Esophagus squamous epithelium (tissue), 5 donors: ENCODE measurements around the gene STRA8. TPM values are rescaled to one million over a fixed set of nuclear protein-coding genes. Genes with fewer than 3 reads are reported as not detected.

Experiments
- DNase-seq: peaks from one replicate; lab custom pipeline; 2025; lab: John Stamatoyannopoulos, UW
- H3K27ac ChIP-seq, 4 donors: fragments of 200-600 bp; sonication (generic); one replicate each; pipeline ENCODE4 v1.5.1; 2016 to 2019; ENCODE audit warnings: mild to moderate bottlenecking in 1 of 4
- H3K27me3 ChIP-seq, 4 donors: fragments of 200-600 bp; sonication (generic); 1 replicate in 3 of 4; 2 replicates in 1 of 4; pipeline versions ENCODE4 v1.5.1 to v1.6.0; 2017 to 2021; ENCODE audit warnings: antibody characterized with exemption in 1 of 4
- H3K36me3 ChIP-seq, 3 donors: fragments of 200-600 bp; sonication (generic); one replicate each; pipeline ENCODE4 v1.5.1; 2016 to 2019
- H3K4me1 ChIP-seq, 3 donors: fragments of 200-600 bp; sonication (generic); one replicate each; pipeline ENCODE4 v1.5.1; 2017 to 2019
- H3K4me3 ChIP-seq, 4 donors: fragments of 200-600 bp; sonication (generic); 1 replicate in 3 of 4; 2 replicates in 1 of 4; pipeline ENCODE4 v1.5.1; 2016 to 2019; ENCODE audit warnings: mild to moderate bottlenecking in 2 of 4, moderate library complexity in 1 of 4
- H3K9me3 ChIP-seq, 3 donors: fragments of 200-600 bp; sonication (generic); one replicate each; pipeline ENCODE4 v1.5.1; 2016 to 2019
- POLR2A ChIP-seq, 4 donors: fragments of 450-650 bp; IDR thresholded peaks; one replicate each; pipeline ENCODE4 v1.6.1; 2017; ENCODE audit warnings: antibody characterized with exemption in 4 of 4, mild to moderate bottlenecking in 4 of 4, moderate library complexity in 3 of 4
- WGBS, 2 donors: methylation state at CpG; one replicate each; pipeline ENCODE4 v1.1.5; 2018; 5-methylcytosine and 5-hydroxymethylcytosine counted together
- intact Hi-C: fragments of 100-400 bp; cut with DNase I; formaldehyde crosslinking; loops from one replicate; pipeline ENCODE4 v1.15.0; 2022
- total RNA-seq, 4 donors: library from RNA; depleted of rRNA; stranded (reverse); fragments of >200 nt; gene quantifications; one replicate each; pipeline ENCODE4 v1.1.0, GENCODE V29; 2016
- TF ChIP-seq, protein P1 (sequence below), 6 experiments: fragments of 450-650 bp in 4 of 6; fragments of 200-600 bp in 2 of 6; sonication (generic) in 2 of 6; IDR thresholded peaks; one replicate each; pipeline ENCODE4 v1.5.1; 2016 to 2019; ENCODE audit warnings: antibody characterized with exemption in 6 of 6, mild to moderate bottlenecking in 4 of 6, moderate library complexity in 4 of 6
- donor health status: DM: yes; HTN: yes; CAD: no.

Gene STRA8, protein sequence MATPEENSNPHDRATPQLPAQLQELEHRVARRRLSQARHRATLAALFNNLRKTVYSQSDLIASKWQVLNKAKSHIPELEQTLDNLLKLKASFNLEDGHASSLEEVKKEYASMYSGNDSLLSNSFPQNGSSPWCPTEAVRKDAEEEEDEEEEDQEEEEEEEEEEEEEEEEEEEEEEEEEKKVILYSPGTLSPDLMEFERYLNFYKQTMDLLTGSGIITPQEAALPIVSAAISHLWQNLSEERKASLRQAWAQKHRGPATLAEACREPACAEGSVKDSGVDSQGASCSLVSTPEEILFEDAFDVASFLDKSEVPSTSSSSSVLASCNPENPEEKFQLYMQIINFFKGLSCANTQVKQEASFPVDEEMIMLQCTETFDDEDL
- not detected for total RNA-seq

DNA sequence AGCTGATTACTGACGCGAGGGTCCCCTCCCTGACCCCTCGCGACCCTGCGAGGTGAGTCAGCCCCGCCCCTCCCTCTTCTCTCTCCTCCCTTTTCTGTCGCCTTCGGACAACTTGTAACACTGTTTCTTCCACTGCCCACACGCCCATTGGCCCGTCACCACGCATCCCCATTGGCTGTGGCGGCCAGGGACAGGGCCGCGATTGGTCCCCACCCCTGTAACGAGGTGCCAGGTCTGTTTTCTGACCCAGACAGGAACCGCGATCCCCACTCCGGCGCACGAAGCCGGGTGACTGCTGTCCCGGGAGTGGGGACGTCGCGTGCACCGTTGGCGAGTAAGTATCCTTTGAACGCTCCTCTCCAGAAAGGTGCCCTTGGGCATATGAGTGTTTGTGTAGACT, at the start of gene STRA8:
STRA8 (plus strand) TSS at position 269 of the 400 bp plus-strand sequence. CDS start 6,687 bp downstream, outside the sequence.
- H3K36me3 ChIP-seq = no peaks in the 10 kb centered on the region
- H3K27ac ChIP-seq = no peak within 1 kb of the TSS
- TF ChIP-seq POLR2A (IDR thresholded peaks at IDR 0.05) = no peak
- TF ChIP-seq, protein P1, sequence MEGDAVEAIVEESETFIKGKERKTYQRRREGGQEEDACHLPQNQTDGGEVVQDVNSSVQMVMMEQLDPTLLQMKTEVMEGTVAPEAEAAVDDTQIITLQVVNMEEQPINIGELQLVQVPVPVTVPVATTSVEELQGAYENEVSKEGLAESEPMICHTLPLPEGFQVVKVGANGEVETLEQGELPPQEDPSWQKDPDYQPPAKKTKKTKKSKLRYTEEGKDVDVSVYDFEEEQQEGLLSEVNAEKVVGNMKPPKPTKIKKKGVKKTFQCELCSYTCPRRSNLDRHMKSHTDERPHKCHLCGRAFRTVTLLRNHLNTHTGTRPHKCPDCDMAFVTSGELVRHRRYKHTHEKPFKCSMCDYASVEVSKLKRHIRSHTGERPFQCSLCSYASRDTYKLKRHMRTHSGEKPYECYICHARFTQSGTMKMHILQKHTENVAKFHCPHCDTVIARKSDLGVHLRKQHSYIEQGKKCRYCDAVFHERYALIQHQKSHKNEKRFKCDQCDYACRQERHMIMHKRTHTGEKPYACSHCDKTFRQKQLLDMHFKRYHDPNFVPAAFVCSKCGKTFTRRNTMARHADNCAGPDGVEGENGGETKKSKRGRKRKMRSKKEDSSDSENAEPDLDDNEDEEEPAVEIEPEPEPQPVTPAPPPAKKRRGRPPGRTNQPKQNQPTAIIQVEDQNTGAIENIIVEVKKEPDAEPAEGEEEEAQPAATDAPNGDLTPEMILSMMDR (IDR thresholded peaks at IDR 0.05) = no peak
- no peak within 1 kb of the TSS for H3K4me3 ChIP-seq
- intact Hi-C loops = no loop called here
- no peaks in the 10 kb centered on the region for H3K4me1 ChIP-seq
- H3K9me3 ChIP-seq = no peaks in the 10 kb centered on the region
- no peak for DNase-seq
- 93% methylated on average over 16 to 22 of the region's 28 CpGs for WGBS, 2 donors
- peaks cover 0 to 2% (median 0%) of the 10 kb centered on the region in 4 donors for H3K27me3 ChIP-seq

DNA sequence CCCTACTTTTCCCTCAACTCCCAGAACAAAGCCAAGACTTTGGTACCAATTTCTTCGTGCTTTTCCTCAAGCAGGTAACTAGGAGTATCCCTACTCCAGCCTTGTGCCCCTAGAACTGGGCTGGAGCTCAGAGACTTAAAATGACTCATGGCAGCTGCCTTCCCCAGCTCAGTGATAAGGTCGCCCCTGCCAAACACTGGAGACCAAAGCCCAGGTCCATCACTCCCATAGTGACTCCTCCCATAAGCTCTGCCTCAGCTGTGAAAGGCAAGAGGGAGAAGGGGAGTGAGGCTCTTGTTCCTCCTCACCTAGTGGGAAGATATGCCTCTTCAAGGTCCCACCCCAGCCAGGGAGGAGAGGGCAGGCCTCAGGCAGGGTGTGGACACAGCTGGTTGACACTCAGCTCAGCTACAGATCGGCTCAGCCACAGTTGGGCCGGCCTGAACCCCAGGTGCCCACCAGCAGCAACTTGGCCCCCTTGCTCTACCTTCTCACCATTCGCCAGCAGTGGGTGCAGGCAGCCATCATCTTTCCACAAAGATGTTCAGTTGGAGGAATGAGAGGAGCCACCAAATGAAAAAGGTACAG, 49.3 kb upstream of the STRA8 start:
- DNase-seq = no peak
- intact Hi-C loops = no loop called here
- Histone ChIP-seq H3K36me3 (peaks cover 41 to 88% (median 53%) of the 10 kb centered on the region in 3 donors), H3K4me1 (peaks cover 0 to 14% (median 8%) of the 10 kb centered on the region in 3 donors), H3K27me3 (no peaks in the 10 kb centered on the region), H3K27ac (no peak overlapping the region), H3K4me3 (no peak overlapping the region), H3K9me3 (peaks cover 0 to 34% (median 21%) of the 10 kb centered on the region in 3 donors)
- WGBS, 2 donors = 94 to 97% methylated on average over 3 to 4 of the region's 5 CpGs
- TF ChIP-seq, protein P1 (IDR thresholded peaks at IDR 0.05) = no peak
- no peak for TF ChIP-seq POLR2A (IDR thresholded peaks at IDR 0.05)

DNA sequence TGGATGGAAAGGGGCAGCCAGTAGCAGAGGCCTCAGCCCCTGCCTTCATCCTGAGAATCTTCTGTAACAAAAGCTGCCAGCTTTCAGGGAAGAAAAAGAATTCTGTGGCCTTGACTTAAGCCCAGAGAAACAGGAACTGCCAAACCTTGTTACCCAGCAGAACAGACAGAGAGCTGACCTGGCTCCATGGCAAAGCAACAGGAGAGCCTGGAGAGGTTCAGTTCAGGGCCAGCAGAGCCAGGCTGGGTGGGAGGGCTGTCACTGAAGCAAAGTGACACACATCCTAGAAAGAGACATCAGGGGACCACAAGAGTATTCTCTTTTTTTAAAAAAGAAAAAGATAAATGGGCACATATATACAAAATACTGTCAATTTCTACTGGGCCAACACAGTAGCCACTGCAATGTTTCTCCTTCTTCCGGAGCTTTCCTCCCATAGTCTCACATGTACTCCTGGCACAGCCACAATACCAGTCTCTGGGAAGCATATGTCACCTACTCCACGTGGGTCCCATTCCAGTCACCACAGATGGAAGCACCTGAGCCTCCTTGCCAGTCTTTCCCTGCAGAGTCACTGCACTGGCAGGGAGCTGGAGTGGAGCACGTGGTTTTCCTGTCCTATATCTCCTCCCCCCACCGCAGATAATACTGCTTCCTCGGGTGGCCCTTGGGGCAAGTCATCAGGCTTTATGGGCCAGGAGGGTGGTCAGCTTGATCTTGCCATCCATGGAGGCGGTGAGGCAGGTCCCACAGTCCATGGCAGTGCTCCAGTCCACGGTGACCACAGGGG, 48.0 kb upstream of the STRA8 start:
- peaks cover 0 to 23% (median 21%) of the 10 kb centered on the region in 3 donors for H3K9me3 ChIP-seq
- TF ChIP-seq, protein P1 (IDR thresholded peaks at IDR 0.05) = no peak
- no peak for TF ChIP-seq POLR2A (IDR thresholded peaks at IDR 0.05)
- no peak overlapping the region for H3K27ac ChIP-seq
- H3K4me1 ChIP-seq = peaks cover 0 to 23% (median 4%) of the 10 kb centered on the region in 3 donors
- no peak overlapping the region for H3K4me3 ChIP-seq
- H3K36me3 ChIP-seq = peaks cover 41 to 100% (median 53%) of the 10 kb centered on the region in 3 donors
- no peak for DNase-seq
- 74 to 83% methylated on average over 4 to 7 of the region's 7 CpGs for WGBS, 2 donors
- no peaks in the 10 kb centered on the region for H3K27me3 ChIP-seq
- intact Hi-C loops = no loop called here

DNA sequence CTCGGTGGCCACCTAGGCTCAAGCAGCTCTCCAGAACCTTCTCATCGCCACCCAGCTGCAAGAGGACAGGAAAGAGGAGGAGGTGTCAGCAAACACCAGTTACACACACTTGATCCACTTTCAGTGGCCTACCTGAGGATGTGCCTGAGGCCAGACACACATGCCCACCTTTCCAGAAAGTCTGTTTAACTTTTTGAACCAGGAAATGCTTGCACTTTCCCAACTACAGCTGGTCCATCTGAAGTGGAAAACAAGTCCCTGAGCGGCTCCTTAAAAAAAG, 47.4 kb upstream of the STRA8 start:
- H3K9me3 ChIP-seq = peaks cover 0 to 18% (median 16%) of the 10 kb centered on the region in 3 donors
- DNase-seq = no peak
- H3K27ac ChIP-seq = no peak overlapping the region
- H3K4me1 ChIP-seq = peaks cover 3 to 28% (median 4%) of the 10 kb centered on the region in 3 donors
- intact Hi-C loops = no loop called here
- no peak for TF ChIP-seq POLR2A (IDR thresholded peaks at IDR 0.05)
- TF ChIP-seq, protein P1 (IDR thresholded peaks at IDR 0.05) = no peak
- H3K36me3 ChIP-seq = peaks cover 41 to 100% (median 53%) of the 10 kb centered on the region in 3 donors
- H3K27me3 ChIP-seq = no peaks in the 10 kb centered on the region
- WGBS, 2 donors = 69 to 89% methylated on average over 2 to 3 of the region's 3 CpGs
- H3K4me3 ChIP-seq = no peak overlapping the region
